HUES64 (cell line): ENCODE results near the gene CACNG4.

Experiments used
- H3K27ac ChIP-seq: 2 replicates; pipeline ENCODE4 v1.7.0; 2013; ENCODE audit warnings: low read depth, low read length, inconsistent platforms
- H3K27me3 ChIP-seq: 2 replicates; pipeline ENCODE4 v1.6.1; 2013; ENCODE audit warnings: mild to moderate bottlenecking, low read length; ENCODE audit not compliant: insufficient read depth
- H3K36me3 ChIP-seq: 2 replicates; pipeline ENCODE4 v1.6.1; 2013; ENCODE audit warnings: mild to moderate bottlenecking, low read length; ENCODE audit not compliant: insufficient read depth
- H3K4me1 ChIP-seq: 2 replicates; pipeline ENCODE4 v1.6.1; 2013; ENCODE audit warnings: mild to moderate bottlenecking, low read length, moderate library complexity; ENCODE audit not compliant: insufficient read depth
- H3K4me3 ChIP-seq: 2 replicates; pipeline ENCODE4 v1.5.1; 2013; ENCODE audit warnings: mild to moderate bottlenecking, low read length, moderate library complexity
- H3K9ac ChIP-seq: 2 replicates; pipeline ENCODE4 v1.6.1; 2013; ENCODE audit warnings: mild to moderate bottlenecking, low read depth, low read length
- H3K9me3 ChIP-seq: 2 replicates; pipeline ENCODE4 v1.6.1; 2013; ENCODE audit warnings: low read depth, low read length; ENCODE audit not compliant: insufficient read depth
- WGBS: fragments of 150-250, 120-280 bp; methylation state at CpG from one replicate; pipeline ENCODE4 v1.1.7; 2013; ENCODE audit warnings: missing lambda C conversion rate; 5-methylcytosine and 5-hydroxymethylcytosine counted together

CACNG4 gene

GRCh38 chr17:67020293-67020766, 55.8 kb downstream of the CACNG4 start:
- Histone ChIP-seq H3K36me3 (no peaks in the 10 kb centered on the region), H3K9me3 (no peaks in the 10 kb centered on the region), H3K4me1 (no peaks in the 10 kb centered on the region), H3K9ac (no peak overlapping the region), H3K27ac (no peak overlapping the region), H3K4me3 (no peak overlapping the region), H3K27me3 (no peaks in the 10 kb centered on the region)
- WGBS, result 89% methylated on average over 11 of the region's 11 CpGs

- H3K9ac ChIP-seq, result no peak overlapping the region
- H3K27ac ChIP-seq, result no peak overlapping the region
- 85% methylated on average over 7 of the region's 7 CpGs for WGBS
- H3K36me3 ChIP-seq, result no peaks in the 10 kb centered on the region
- no peaks in the 10 kb centered on the region for H3K4me1 ChIP-seq
- no peak overlapping the region for H3K4me3 ChIP-seq
- H3K27me3 ChIP-seq, result no peaks in the 10 kb centered on the region
- no peaks in the 10 kb centered on the region for H3K9me3 ChIP-seq
Measured at GRCh38 chr17:67021196-67021595, 56.7 kb downstream of the CACNG4 start.

- Histone ChIP-seq H3K9me3 (no peaks in the 10 kb centered on the region), H3K36me3 (no peaks in the 10 kb centered on the region), H3K27me3 (no peaks in the 10 kb centered on the region), H3K4me1 (no peaks in the 10 kb centered on the region), H3K9ac (no peak overlapping the region), H3K27ac (no peak overlapping the region), H3K4me3 (no peak overlapping the region)
- 92% methylated on average over 16 of the region's 16 CpGs for WGBS
Measured at GRCh38 chr17:67021743-67022450, 57.4 kb downstream of the CACNG4 start.

- no peaks in the 10 kb centered on the region for H3K36me3 ChIP-seq
- 94% methylated on average over 12 of the region's 12 CpGs for WGBS
- H3K9me3 ChIP-seq, result no peaks in the 10 kb centered on the region
- H3K27me3 ChIP-seq, result no peaks in the 10 kb centered on the region
- H3K4me3 ChIP-seq, result no peak overlapping the region
- no peaks in the 10 kb centered on the region for H3K4me1 ChIP-seq
- no peak overlapping the region for H3K27ac ChIP-seq
- H3K9ac ChIP-seq, result no peak overlapping the region
Measured at GRCh38 chr17:67022451-67022810, 57.9 kb downstream of the CACNG4 start.

GRCh38 chr17:67024736-67025135, 60.2 kb downstream of the CACNG4 start:
- H3K27ac ChIP-seq, result no peak overlapping the region
- H3K4me1 ChIP-seq, result no peaks in the 10 kb centered on the region
- H3K9me3 ChIP-seq, result no peaks in the 10 kb centered on the region
- H3K9ac ChIP-seq, result no peak overlapping the region
- H3K36me3 ChIP-seq, result no peaks in the 10 kb centered on the region
- 96% methylated on average over 17 of the region's 17 CpGs for WGBS
- H3K4me3 ChIP-seq, result no peak overlapping the region
- no peaks in the 10 kb centered on the region for H3K27me3 ChIP-seq

- H3K27me3 ChIP-seq, result no peaks in the 10 kb centered on the region
- H3K36me3 ChIP-seq, result no peaks in the 10 kb centered on the region
- no peak overlapping the region for H3K4me3 ChIP-seq
- no peaks in the 10 kb centered on the region for H3K9me3 ChIP-seq
- no peak overlapping the region for H3K27ac ChIP-seq
- 96% methylated on average over 20 of the region's 20 CpGs for WGBS
- no peak overlapping the region for H3K9ac ChIP-seq
- no peaks in the 10 kb centered on the region for H3K4me1 ChIP-seq
Measured at GRCh38 chr17:67025216-67025792, 60.8 kb downstream of the CACNG4 start.

GRCh38 chr17:67026341-67026740, 61.8 kb downstream of the CACNG4 start:
- no peaks in the 10 kb centered on the region for H3K36me3 ChIP-seq
- H3K9me3 ChIP-seq, result no peaks in the 10 kb centered on the region
- no peak overlapping the region for H3K27ac ChIP-seq
- WGBS, result 93% methylated on average over 2 of the region's 2 CpGs
- H3K4me3 ChIP-seq, result no peak overlapping the region
- H3K9ac ChIP-seq, result no peak overlapping the region
- no peaks in the 10 kb centered on the region for H3K4me1 ChIP-seq
- no peaks in the 10 kb centered on the region for H3K27me3 ChIP-seq

GRCh38 chr17:67027031-67027628, 62.6 kb downstream of the CACNG4 start:
- Histone ChIP-seq H3K27me3 (no peaks in the 10 kb centered on the region), H3K27ac (no peak overlapping the region), H3K4me3 (no peak overlapping the region), H3K9me3 (no peaks in the 10 kb centered on the region), H3K9ac (no peak overlapping the region), H3K36me3 (no peaks in the 10 kb centered on the region), H3K4me1 (no peaks in the 10 kb centered on the region)
- 91% methylated on average over 12 of the region's 12 CpGs for WGBS

GRCh38 chr17:67030641-67031040, 66.1 kb downstream of the CACNG4 start:
- Histone ChIP-seq H3K36me3 (no peaks in the 10 kb centered on the region), H3K27ac (no peak overlapping the region), H3K4me1 (no peaks in the 10 kb centered on the region), H3K4me3 (no peak overlapping the region), H3K9me3 (no peaks in the 10 kb centered on the region), H3K27me3 (no peaks in the 10 kb centered on the region), H3K9ac (no peak overlapping the region)
- WGBS, result 94% methylated on average over 21 of the region's 21 CpGs

- Histone ChIP-seq H3K9ac (no peak overlapping the region), H3K27me3 (no peaks in the 10 kb centered on the region), H3K4me3 (no peak overlapping the region), H3K27ac (no peak overlapping the region), H3K36me3 (no peaks in the 10 kb centered on the region), H3K4me1 (no peaks in the 10 kb centered on the region), H3K9me3 (no peaks in the 10 kb centered on the region)
- 95% methylated on average over 14 of the region's 14 CpGs for WGBS
Measured at GRCh38 chr17:67032382-67032781, 67.9 kb downstream of the CACNG4 start.

- Histone ChIP-seq H3K4me1 (no peaks in the 10 kb centered on the region), H3K4me3 (no peak overlapping the region), H3K9ac (no peak overlapping the region), H3K9me3 (no peaks in the 10 kb centered on the region), H3K27me3 (no peaks in the 10 kb centered on the region), H3K36me3 (no peaks in the 10 kb centered on the region), H3K27ac (no peak overlapping the region)
- 96% methylated on average over 11 of the region's 13 CpGs for WGBS
Measured at GRCh38 chr17:67032985-67033384, 68.5 kb downstream of the CACNG4 start.
